GM12874 (cell line): Measurements from ENCODE around the gene CA5A.

ENCODE experiments used
- TF ChIP-seq, protein P1 (sequence below): IDR thresholded peaks from 2 replicates; pipeline ENCODE4 v1.5.1; 2011; ENCODE audit warnings: low read depth, mild to moderate bottlenecking, control low read depth, low read length, moderate library complexity; ENCODE audit not compliant: insufficient read depth

CA5A gene

DNA sequence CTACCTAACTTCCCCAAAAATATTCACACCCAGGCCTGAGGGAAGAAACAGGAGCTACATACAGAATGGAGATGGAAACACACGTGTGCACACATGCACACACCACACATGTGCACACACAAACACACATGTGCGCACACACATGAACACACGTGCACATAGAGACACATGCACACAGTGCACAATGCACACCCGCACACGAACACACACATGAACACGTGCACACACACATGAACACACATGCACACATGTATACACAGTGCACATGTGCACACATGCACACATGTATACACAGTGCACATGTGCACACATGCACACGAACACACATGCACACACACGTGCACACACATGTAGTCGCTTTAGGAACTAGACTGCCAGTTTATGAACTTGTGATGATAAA lies 18.8 kb downstream of the CA5A start:
- TF ChIP-seq, protein P1, sequence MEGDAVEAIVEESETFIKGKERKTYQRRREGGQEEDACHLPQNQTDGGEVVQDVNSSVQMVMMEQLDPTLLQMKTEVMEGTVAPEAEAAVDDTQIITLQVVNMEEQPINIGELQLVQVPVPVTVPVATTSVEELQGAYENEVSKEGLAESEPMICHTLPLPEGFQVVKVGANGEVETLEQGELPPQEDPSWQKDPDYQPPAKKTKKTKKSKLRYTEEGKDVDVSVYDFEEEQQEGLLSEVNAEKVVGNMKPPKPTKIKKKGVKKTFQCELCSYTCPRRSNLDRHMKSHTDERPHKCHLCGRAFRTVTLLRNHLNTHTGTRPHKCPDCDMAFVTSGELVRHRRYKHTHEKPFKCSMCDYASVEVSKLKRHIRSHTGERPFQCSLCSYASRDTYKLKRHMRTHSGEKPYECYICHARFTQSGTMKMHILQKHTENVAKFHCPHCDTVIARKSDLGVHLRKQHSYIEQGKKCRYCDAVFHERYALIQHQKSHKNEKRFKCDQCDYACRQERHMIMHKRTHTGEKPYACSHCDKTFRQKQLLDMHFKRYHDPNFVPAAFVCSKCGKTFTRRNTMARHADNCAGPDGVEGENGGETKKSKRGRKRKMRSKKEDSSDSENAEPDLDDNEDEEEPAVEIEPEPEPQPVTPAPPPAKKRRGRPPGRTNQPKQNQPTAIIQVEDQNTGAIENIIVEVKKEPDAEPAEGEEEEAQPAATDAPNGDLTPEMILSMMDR: no peak

DNA sequence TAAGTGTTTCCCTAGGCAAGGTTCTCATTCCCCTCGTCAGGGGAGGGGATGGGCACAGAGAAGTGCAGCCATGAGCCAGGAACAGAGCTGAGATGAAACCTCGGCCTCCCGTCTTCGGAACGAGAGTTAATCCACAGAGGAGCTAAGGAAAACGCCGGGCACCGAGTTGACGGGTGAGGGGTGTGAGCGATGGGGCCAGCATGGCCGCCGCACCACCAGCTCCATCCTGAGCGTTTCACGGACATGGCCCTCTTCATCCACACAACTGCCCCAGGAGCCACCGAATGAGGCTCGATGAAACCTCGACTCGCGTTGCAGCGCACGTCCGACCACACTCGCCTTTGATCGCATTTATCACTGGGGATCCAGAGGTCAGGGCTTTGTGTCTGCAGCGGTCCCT lies 21.5 kb downstream of the CA5A start:
- TF ChIP-seq, protein P1: no peak

DNA sequence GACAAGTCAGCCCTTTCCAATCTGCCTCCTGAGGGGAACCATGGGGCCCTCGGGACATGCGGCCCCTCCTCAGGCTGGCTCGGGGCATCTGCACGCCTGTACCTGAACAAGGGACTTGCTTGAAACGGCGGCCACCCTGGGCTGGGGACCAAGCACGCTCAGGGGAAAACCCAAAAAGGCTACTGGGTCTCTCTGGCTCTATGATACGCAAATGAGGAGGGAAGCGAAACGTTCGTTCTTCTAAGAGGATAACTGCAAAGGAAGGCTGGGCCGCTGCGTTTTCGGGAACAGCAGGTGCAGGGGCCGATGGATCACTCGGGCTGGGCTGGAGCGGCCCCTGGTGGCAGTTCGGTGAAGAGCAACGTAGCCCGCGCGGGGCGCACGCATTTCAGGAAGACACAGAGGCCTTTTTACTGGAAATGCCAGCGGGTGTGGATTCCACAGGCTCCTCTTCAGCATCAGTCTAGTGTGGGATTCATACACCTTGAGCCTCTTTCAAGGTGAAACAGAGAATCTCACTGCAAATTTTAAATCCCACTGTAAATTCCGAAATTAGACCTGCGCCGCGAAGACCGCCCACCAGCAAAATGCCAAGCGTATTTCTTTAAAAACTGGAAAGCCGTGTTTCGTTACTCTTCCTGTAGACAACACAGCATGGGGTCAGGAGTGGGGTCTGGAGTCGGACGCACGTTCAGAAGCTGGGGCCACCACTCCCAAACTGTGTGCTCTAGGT lies 27.0 kb downstream of the CA5A start:
- TF ChIP-seq, protein P1: peak; percentile 88

DNA sequence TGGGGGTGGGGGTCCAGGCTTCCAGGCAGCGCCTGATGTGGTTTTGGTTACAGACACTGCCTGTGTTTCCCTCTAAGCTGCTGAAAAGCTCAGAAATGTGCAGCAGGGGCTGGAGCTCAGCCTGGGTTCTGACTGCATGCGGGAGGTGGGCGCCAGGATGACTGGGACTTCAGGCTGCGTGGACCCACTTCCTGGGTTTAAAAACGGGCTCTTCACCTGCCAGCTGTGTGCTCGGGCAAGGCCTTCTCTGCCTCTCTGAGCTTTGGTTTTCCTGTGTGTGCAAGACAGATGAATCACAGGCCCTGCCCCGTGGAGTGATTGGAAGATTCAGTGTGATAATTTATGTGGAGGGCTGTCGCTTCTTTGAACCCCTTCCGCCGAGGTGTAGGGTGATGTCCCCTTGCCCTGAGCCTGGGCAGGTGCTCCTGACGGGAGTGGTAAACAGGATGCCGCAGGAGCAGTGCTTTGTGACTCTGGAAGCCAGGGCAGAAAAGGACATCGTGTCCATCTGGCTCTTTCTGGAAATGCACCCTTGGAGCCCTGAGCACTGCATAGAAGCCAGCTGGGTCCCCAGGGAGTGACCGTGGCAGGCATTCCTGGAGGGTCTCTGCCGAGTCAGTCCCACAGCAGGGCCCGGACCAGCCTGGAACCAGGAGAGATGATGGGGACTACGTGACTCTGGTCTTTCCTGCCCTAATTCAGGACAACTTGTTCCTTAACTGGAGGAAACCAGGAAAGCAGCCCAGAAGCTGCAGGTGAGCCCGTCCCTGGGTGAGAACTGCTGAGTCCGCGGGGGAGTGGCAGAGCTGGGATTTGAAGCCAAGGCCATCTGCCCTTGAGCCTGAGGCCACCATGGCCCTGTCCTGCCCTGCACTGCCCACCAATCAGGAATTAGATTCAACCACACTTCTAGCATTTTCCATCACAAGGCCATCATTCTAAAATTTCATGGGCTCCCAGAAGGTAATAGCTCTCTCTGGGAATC lies 38.5 kb downstream of the CA5A start:
- TF ChIP-seq, protein P1: no peak

DNA sequence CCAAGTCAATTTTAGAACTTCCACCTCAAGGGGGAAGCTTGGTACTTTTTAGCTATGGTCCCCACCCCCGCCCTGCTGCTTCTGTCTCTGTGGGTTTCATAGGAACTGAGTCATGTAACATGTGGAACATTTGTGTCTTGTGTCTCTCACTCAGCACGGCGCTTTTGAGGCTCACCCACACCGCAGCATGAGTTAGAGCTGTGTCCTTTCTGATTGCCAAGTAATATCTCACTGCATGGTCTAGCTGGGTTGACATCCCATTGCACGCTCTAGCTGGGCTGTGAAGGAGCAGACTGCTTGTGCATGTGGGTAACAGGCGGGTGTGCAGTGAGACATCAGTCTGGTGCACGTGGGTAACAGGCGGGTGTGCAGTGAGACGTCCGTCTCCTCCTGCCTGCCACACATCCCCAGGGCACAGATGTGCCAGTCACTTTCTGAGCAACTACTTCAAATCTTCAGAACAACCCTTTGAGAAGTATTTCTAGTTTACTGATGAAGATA lies 40.6 kb downstream of the CA5A start:
- TF ChIP-seq, protein P1: no peak

DNA sequence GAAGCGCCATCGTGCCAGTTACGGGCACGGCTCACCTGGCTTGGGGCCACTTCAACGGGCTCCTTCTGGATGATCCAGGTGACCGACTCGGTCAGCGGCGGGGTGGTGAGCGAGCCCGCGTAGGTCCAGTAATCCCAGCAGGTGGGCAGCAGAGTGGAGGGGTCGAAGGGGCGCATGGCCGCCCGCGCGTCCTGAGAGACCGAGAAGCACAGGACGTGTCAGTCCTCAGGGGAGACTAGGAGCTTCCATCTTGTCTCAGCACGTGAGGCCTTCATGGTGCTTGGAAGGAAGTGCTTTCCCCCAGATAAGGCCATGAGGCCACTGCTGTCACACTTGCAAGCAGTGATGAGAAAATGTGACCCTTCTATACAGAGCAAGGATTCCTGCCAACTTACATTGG lies 44.6 kb downstream of the CA5A start:
- TF ChIP-seq, protein P1: no peak

DNA sequence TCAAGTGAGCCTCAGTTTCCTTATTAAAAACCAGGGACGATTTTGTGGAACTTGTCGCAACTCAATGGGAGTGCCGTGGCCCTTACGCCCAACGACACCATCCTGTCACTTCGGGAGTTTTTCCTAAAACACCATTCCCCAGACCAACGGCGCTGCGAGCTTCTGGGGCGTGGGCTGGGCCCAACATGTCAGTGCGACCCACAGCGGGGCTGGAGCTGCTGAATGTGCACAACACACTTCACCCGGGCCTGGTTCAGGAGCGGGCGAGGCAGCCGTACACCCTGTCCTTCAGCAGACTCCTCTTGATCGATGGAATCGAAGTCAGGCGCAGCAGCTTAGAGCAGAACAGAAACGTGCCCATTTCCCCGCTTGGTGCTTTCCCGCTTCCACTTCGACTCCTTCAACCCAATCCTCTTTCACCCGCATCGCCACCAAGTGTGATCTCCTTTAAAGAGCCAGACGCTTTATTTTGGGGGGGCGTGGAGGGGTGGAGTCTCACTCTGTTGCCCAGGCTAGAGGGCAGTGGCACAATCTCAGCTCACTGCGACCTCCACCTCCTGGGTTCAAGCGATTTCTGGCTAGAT lies 53.8 kb downstream of the CA5A start:
- TF ChIP-seq, protein P1: no peak
